GM21717 (cell line): ENCODE data around the gene RUFY3.
A peak's percentile ranks its signal among the peaks of the same experiment; 100 is the strongest.

Source experiments
- ATAC-seq: cut with Tn5 transposase; IDR thresholded peaks from one replicate; pipeline ENCODE4 v1.9.1; 2021; ENCODE audit warnings: mild to moderate bottlenecking, moderate library complexity; ENCODE audit not compliant: unreplicated experiment

Gene RUFY3

GRCh38 chr4:70734971-70735370 lies 13.2 kb downstream of the RUFY3 start:
- ATAC-seq: no peak

- peak; percentile 32 for ATAC-seq
Measured at GRCh38 chr4:70735915-70736314, 14.2 kb downstream of the RUFY3 start.

GRCh38 chr4:70737006-70737405 lies 15.2 kb downstream of the RUFY3 start:
- no peak for ATAC-seq

- no peak for ATAC-seq
Measured at GRCh38 chr4:70737409-70737808, 15.6 kb downstream of the RUFY3 start.

- no peak for ATAC-seq
Measured at GRCh38 chr4:70739496-70740337, 18.0 kb downstream of the RUFY3 start.

GRCh38 chr4:70741867-70742658 lies 20.3 kb downstream of the RUFY3 start:
- ATAC-seq: no peak

GRCh38 chr4:70743731-70744130 lies 22.0 kb downstream of the RUFY3 start:
- ATAC-seq: no peak

- ATAC-seq: no peak
Measured at GRCh38 chr4:70746179-70746839, 24.5 kb downstream of the RUFY3 start.

GRCh38 chr4:70747874-70748273 lies 26.1 kb downstream of the RUFY3 start:
- no peak for ATAC-seq

- peak; percentile 70 for ATAC-seq
Measured at GRCh38 chr4:70749313-70749712, 27.5 kb downstream of the RUFY3 start.

- no peak for ATAC-seq
Measured at GRCh38 chr4:70752236-70752635, 30.5 kb downstream of the RUFY3 start.

GRCh38 chr4:70753630-70754029 lies 31.9 kb downstream of the RUFY3 start:
- no peak for ATAC-seq

GRCh38 chr4:70754470-70754869 lies 32.7 kb downstream of the RUFY3 start:
- peak; percentile 73 for ATAC-seq

GRCh38 chr4:70754990-70755688 lies 33.4 kb downstream of the RUFY3 start:
- ATAC-seq: peak; percentile 66

- ATAC-seq: no peak
Measured at GRCh38 chr4:70759126-70759525, 37.4 kb downstream of the RUFY3 start.

GRCh38 chr4:70759627-70760026 lies 37.9 kb downstream of the RUFY3 start:
- ATAC-seq: no peak

- no peak for ATAC-seq
Measured at GRCh38 chr4:70760662-70761061, 38.9 kb downstream of the RUFY3 start.

- no peak for ATAC-seq
Measured at GRCh38 chr4:70761276-70761816, 39.6 kb downstream of the RUFY3 start.

- no peak for ATAC-seq
Measured at GRCh38 chr4:70765368-70765767, 43.6 kb downstream of the RUFY3 start.

- no peak for ATAC-seq
Measured at GRCh38 chr4:70768301-70768948, 46.7 kb downstream of the RUFY3 start.
